ENCODE results near the gene INPP4B.
"Not testable (repeated sequence)": the region's sequence is repeated elsewhere in the genome, so short reads cannot be mapped to it uniquely, and the experiment has no call there.

The INPP4B gene

DNA sequence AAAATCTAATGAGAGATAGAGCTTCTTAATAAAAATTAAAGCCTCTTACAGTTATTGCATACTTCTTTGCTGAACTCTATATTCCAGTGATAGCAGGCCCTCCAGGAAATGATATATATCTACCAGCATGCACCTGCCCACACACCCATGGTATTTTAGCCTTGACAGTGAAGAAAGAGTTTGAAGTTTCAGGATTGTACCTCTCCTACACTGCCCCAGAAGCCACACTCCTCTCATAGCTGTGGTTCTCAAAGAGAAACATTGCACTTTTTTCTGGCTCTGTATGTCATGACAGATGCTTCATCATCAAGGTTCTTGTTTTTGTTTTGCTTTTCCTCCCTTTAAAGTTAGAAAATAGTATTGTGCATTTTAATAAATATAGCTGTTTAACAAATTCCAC lies 34.0 kb downstream of the INPP4B start:
- H3K36me3 ChIP-seq (ENCODE audit: control insufficient read depth, insufficient read depth, low read length), result no peaks in the 10 kb centered on the region
- no peak overlapping the region for H3K4me2 ChIP-seq (ENCODE audit: low read length)
- no peak overlapping the region for H3K27ac ChIP-seq

DNA sequence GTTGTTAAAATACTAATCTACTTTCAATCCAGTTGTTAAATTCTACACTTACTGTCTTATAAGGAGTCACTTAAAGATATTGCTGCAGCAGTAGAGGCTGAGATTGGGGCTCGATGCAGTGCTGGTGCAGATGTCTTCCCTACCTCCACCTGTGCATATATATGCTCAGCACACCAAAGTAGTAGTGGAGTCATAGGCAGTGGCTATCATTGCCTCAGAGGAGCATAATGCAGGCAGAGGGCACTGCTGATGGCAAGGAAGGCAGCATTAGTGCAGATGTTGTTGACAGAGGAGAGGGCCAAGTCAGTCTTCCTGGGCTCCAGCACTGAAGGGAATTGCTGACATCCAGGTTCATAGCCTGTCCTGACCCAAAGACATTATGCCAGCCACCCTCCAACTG lies 35.1 kb downstream of the INPP4B start:
- Histone ChIP-seq H3K9me3 (ENCODE audit: control insufficient read depth, low read length) (no peaks in the 10 kb centered on the region), H3K36me3 (ENCODE audit: control insufficient read depth, insufficient read depth, low read length) (no peaks in the 10 kb centered on the region), H3K27ac (no peak overlapping the region), H3K4me3 (ENCODE audit: low read depth, low read length) (no peak overlapping the region), H3K4me1 (no peaks in the 10 kb centered on the region), H3K79me2 (no peaks in the 10 kb centered on the region), H3K9ac (no peak overlapping the region), H3K27me3 (ENCODE audit: control insufficient read depth, insufficient read depth, low read length) (no peaks in the 10 kb centered on the region), H3K4me2 (ENCODE audit: low read length) (no peak overlapping the region), H2AFZ (no peak overlapping the region)
- TF ChIP-seq, protein P1, sequence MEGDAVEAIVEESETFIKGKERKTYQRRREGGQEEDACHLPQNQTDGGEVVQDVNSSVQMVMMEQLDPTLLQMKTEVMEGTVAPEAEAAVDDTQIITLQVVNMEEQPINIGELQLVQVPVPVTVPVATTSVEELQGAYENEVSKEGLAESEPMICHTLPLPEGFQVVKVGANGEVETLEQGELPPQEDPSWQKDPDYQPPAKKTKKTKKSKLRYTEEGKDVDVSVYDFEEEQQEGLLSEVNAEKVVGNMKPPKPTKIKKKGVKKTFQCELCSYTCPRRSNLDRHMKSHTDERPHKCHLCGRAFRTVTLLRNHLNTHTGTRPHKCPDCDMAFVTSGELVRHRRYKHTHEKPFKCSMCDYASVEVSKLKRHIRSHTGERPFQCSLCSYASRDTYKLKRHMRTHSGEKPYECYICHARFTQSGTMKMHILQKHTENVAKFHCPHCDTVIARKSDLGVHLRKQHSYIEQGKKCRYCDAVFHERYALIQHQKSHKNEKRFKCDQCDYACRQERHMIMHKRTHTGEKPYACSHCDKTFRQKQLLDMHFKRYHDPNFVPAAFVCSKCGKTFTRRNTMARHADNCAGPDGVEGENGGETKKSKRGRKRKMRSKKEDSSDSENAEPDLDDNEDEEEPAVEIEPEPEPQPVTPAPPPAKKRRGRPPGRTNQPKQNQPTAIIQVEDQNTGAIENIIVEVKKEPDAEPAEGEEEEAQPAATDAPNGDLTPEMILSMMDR (IDR thresholded peaks at IDR 0.05), result no peak

More for the DNA sequence above, 34.0 kb downstream of the INPP4B start:
- no peak overlapping the region for H2AFZ ChIP-seq
- no peaks in the 10 kb centered on the region for H3K9me3 ChIP-seq (ENCODE audit: control insufficient read depth, low read length)
- no peaks in the 10 kb centered on the region for H3K4me1 ChIP-seq
- no peak overlapping the region for H3K9ac ChIP-seq
- no peak overlapping the region for H3K4me3 ChIP-seq (ENCODE audit: low read depth, low read length)
- H3K79me2 ChIP-seq, result no peaks in the 10 kb centered on the region
- no peaks in the 10 kb centered on the region for H3K27me3 ChIP-seq (ENCODE audit: control insufficient read depth, insufficient read depth, low read length)
- TF ChIP-seq, protein P1 (IDR thresholded peaks at IDR 0.05), result no peak

DNA sequence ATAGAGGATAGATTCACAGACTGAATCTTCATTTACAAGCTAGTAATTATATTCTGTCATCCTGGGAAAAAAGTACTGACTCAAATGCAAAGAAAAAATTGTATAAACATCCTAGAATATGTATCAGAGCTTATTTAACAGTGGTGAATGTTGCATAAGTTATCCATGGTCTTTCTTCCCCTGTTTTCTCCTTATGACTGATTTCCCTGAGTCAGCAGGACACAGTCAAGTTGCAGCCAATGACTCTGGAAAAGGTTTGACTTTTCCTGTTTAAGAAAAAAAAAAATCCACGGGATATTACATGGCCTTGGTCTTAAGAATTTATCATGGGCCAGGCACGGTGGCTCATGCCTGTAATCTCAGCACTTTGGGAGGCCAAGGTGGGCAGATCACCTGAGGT lies 36.5 kb downstream of the INPP4B start:
- no peaks in the 10 kb centered on the region for H3K79me2 ChIP-seq
- no peak overlapping the region for H3K4me2 ChIP-seq (ENCODE audit: low read length)
- H2AFZ ChIP-seq, result no peak overlapping the region
- H3K4me3 ChIP-seq (ENCODE audit: low read depth, low read length), result no peak overlapping the region
- H3K9ac ChIP-seq, result no peak overlapping the region
- H3K36me3 ChIP-seq (ENCODE audit: control insufficient read depth, insufficient read depth, low read length), result no peaks in the 10 kb centered on the region
- no peak overlapping the region for H3K27ac ChIP-seq
- TF ChIP-seq, protein P1 (IDR thresholded peaks at IDR 0.05), result no peak
- H3K9me3 ChIP-seq (ENCODE audit: control insufficient read depth, low read length), result no peaks in the 10 kb centered on the region
- no peaks in the 10 kb centered on the region for H3K27me3 ChIP-seq (ENCODE audit: control insufficient read depth, insufficient read depth, low read length)
- no peaks in the 10 kb centered on the region for H3K4me1 ChIP-seq

DNA sequence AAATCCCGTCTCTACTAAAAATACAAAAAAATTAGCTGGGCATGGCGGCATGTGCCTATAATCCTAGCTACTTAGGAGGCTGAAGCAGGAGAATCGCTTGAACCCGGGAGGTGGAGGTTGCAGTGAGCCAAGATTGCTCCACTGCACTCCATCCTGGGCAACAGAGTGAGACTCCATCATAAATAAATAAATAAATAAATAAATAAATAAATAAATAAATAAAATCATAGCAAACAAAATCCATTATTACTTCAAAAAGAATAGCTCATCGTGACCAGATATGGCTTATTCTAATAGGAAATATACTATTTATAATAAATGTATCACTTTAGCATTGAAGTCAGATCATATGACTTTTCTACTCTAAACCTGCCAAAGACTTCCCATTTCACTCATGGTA lies 42.2 kb downstream of the INPP4B start:
- not testable (repeated sequence) for H3K36me3 ChIP-seq (ENCODE audit: control insufficient read depth, insufficient read depth, low read length); H3K4me1 ChIP-seq; H3K4me2 ChIP-seq (ENCODE audit: low read length); H3K79me2 ChIP-seq; H3K27ac ChIP-seq; H3K9me3 ChIP-seq (ENCODE audit: control insufficient read depth, low read length); H3K9ac ChIP-seq; H3K4me3 ChIP-seq (ENCODE audit: low read depth, low read length); H2AFZ ChIP-seq; H3K27me3 ChIP-seq (ENCODE audit: control insufficient read depth, insufficient read depth, low read length)

DNA sequence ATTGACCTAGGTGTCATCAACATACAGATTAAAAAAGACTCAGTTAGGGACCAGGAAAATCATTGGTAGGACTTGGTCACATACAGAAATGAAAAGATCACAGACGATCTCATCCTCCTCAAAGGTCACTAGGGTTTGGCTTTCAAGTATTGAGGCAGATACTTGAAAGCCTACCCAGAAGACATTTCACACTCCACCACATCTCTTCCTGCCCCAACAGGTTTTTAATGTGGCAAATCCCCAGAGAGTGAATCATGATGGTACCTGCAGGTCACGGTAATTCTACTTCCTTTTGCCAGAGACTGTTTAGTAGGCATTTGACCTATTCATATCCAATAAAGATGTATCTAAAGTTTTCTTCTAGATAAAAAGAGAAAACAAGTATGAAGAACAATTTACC lies 44.1 kb downstream of the INPP4B start:
- no peak overlapping the region for H3K4me2 ChIP-seq (ENCODE audit: low read length)
- H3K27ac ChIP-seq, result no peak overlapping the region
- H3K27me3 ChIP-seq (ENCODE audit: control insufficient read depth, insufficient read depth, low read length), result no peaks in the 10 kb centered on the region
- H3K36me3 ChIP-seq (ENCODE audit: control insufficient read depth, insufficient read depth, low read length), result no peaks in the 10 kb centered on the region
- no peaks in the 10 kb centered on the region for H3K4me1 ChIP-seq
- no peaks in the 10 kb centered on the region for H3K9me3 ChIP-seq (ENCODE audit: control insufficient read depth, low read length)
- TF ChIP-seq, protein P1 (IDR thresholded peaks at IDR 0.05), result no peak
- H2AFZ ChIP-seq, result no peak overlapping the region
- no peak overlapping the region for H3K9ac ChIP-seq
- no peaks in the 10 kb centered on the region for H3K79me2 ChIP-seq
- H3K4me3 ChIP-seq (ENCODE audit: low read depth, low read length), result no peak overlapping the region

Measured in parathyroid adenoma (tissue), 2 donors.